ENCODE results near the gene NDUFS6. TPM values are rescaled to one million over a fixed set of nuclear protein-coding genes. Genes with fewer than 3 reads are reported as not detected.

The NDUFS6 gene
- total RNA-seq, 1 experiment from 2014 or later: 59.7 TPM

DNA sequence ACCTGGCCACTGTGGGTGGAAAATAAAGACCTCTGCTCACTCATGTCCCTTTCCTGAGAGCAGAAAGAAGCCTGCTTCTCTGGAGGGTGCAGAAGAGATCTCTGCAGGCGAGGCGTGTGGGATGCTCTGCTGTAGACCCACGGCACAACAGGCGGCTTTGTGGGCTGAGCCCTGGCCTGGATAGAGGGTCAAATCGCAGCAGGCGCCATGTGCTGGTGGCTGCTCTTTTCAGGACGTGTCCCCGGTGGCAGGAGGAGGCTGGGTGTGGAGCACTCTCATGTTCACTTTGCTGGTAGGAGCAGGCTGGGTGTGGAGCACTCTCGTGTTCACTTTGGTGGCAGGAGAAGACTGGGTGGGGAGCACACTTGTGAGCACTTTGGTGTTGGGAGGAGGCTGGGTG lies 46.4 kb downstream of the NDUFS6 start:
- peaks cover 5% of the 10 kb centered on the region; the same call in 1 of the 2 replicates for H3K9me3 ChIP-seq
- no peaks in the 10 kb centered on the region for H3K36me3 Mint-ChIP-seq (ENCODE audit: insufficient read depth, unreplicated experiment)
- peaks cover 4% of the 10 kb centered on the region for H3K27me3 Mint-ChIP-seq (ENCODE audit: insufficient read depth, unreplicated experiment)
- POLR2A ChIA-PET: no interaction called here
- DNase-seq: no peak
- H3K4me1 ChIP-seq: no peaks in the 10 kb centered on the region
- CTCF ChIA-PET: no interaction called here
- BruUV-seq (replicated peaks): no TSS peak
- H3K9me3 Mint-ChIP-seq (ENCODE audit: unreplicated experiment): no peaks in the 10 kb centered on the region
- no peaks in the 10 kb centered on the region for H3K36me3 ChIP-seq (ENCODE audit: control insufficient read depth, insufficient read depth, low read length)
- no peaks in the 10 kb centered on the region; the same call in 1 of the 2 replicates for H3K27me3 ChIP-seq (replicated peaks; ENCODE audit: control insufficient read depth, insufficient read depth, low read length)
- TF ChIP-seq CTCF (IDR thresholded peaks at IDR 0.05; ENCODE audit: insufficient read depth in 1 of 2, low read depth in 1 of 2, low read length in 1 of 2, severe bottlenecking in 1 of 2, unreplicated experiment in 1 of 2): no peak
- no peak overlapping the region for H3K4me3 ChIP-seq (ENCODE audit: low read depth, low read length)
- H3K27ac Mint-ChIP-seq (ENCODE audit: unreplicated experiment): no peak overlapping the region
- H3K4me3 Mint-ChIP-seq (ENCODE audit: unreplicated experiment): no peak overlapping the region
- intact Hi-C loops (cut with micrococcal nuclease; ENCODE audit: unreplicated experiment): no loop called here
- H3K4me1 Mint-ChIP-seq (ENCODE audit: low read depth, unreplicated experiment): no peaks in the 10 kb centered on the region

DNA sequence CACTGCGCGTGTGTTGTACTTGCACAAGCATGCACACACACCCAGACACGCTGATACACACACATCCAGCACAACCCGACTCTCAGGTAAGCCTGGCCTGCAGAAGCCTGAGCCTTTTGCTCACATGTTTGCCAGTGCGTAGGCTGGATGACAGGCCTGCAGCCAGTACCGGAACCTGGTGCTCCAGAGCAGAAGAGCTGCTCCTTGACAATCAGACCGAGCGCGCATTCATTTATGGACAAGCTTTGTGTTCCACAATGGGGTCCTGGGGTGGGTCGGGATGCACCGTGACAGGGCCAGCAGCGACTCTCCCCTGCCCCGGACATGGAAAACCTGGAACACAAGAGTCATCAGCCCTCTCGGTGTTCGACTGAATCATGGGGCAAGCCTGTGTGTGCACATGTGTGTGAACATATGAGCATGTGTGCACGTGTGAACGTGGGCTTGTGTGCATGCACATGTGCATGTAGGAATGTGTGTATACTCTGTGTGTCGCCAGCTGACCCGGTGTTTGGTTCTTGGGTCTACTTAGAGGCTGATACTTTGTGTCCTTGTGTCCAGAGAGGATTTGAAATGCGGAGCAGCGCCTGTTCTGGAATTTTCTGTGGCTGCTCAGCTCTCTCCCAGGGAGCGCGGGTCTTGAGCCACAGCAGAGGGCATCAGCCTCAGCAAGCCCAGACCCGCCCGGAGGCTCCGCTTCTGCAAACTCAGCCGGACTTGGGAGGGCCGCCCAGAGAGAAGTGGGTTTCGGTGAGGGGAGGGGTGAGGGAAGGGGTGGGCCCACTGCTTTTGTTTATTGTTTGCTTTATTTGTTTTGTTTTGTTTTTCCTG lies 49.3 kb downstream of the NDUFS6 start:
- H3K27me3 ChIP-seq (replicated peaks; ENCODE audit: control insufficient read depth, insufficient read depth, low read length): no peaks in the 10 kb centered on the region; the same call in 1 of the 2 replicates
- BruUV-seq (replicated peaks): no TSS peak
- Mint-ChIP-seq H3K4me3 (ENCODE audit: unreplicated experiment) (no peak overlapping the region), H3K9me3 (ENCODE audit: unreplicated experiment) (no peaks in the 10 kb centered on the region), H3K27me3 (ENCODE audit: insufficient read depth, unreplicated experiment) (peaks cover 8% of the 10 kb centered on the region), H3K4me1 (ENCODE audit: low read depth, unreplicated experiment) (no peaks in the 10 kb centered on the region), H3K36me3 (ENCODE audit: insufficient read depth, unreplicated experiment) (no peaks in the 10 kb centered on the region), H3K27ac (ENCODE audit: unreplicated experiment) (no peak overlapping the region)
- no peak for TF ChIP-seq CTCF (IDR thresholded peaks at IDR 0.05; ENCODE audit: insufficient read depth in 1 of 2, low read depth in 1 of 2, low read length in 1 of 2, severe bottlenecking in 1 of 2, unreplicated experiment in 1 of 2)
- DNase-seq: no peak
- ChIA-PET POLR2A (no interaction called here), CTCF (no interaction called here)
- H3K36me3 ChIP-seq (ENCODE audit: control insufficient read depth, insufficient read depth, low read length): no peaks in the 10 kb centered on the region
- no peaks in the 10 kb centered on the region for H3K9me3 ChIP-seq
- H3K4me3 ChIP-seq (ENCODE audit: low read depth, low read length): no peak overlapping the region
- intact Hi-C loops (cut with micrococcal nuclease; ENCODE audit: unreplicated experiment): no loop called here
- no peaks in the 10 kb centered on the region for H3K4me1 ChIP-seq

DNA sequence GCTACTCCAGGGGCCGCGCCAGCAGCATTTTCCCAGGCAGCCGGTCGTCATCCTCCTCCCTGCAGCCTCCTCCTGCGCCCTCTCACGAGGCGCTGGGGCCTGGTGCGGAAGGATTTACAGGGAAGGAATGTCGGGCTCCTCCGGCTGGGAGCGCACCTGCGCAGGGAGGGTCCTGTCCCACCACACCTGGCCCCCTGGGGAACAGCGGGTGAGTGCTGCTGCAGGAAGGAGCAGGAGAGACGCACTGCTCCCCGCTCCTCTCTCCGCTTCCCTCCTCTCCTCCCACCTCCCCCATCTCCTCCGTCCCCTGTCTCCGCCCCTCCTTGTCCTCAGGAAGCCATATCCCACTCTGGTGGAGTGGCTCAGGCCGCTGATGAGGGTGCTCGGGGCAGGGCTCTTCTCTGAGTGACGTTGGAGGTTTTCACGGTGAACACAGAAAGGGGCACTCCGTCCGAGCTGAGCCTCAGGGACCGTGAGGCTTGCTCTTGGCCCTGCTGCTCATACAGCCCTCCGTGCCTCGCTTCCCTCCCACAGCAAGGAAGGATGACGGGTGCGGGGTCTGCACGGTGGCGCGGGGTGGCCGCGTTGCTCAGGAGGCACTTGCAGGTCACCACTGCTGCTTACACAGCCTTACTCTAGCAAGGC lies 50.2 kb downstream of the NDUFS6 start:
- Mint-ChIP-seq H3K9me3 (ENCODE audit: unreplicated experiment) (no peaks in the 10 kb centered on the region), H3K27me3 (ENCODE audit: insufficient read depth, unreplicated experiment) (peaks cover 8% of the 10 kb centered on the region), H3K36me3 (ENCODE audit: insufficient read depth, unreplicated experiment) (no peaks in the 10 kb centered on the region), H3K4me1 (ENCODE audit: low read depth, unreplicated experiment) (no peaks in the 10 kb centered on the region), H3K27ac (ENCODE audit: unreplicated experiment) (no peak overlapping the region), H3K4me3 (ENCODE audit: unreplicated experiment) (no peak overlapping the region)
- Histone ChIP-seq H3K4me1 (no peaks in the 10 kb centered on the region), H3K36me3 (ENCODE audit: control insufficient read depth, insufficient read depth, low read length) (no peaks in the 10 kb centered on the region), H3K27me3 (replicated peaks; ENCODE audit: control insufficient read depth, insufficient read depth, low read length) (no peaks in the 10 kb centered on the region; the same call in 1 of the 2 replicates), H3K4me3 (ENCODE audit: low read depth, low read length) (no peak overlapping the region), H3K9me3 (no peaks in the 10 kb centered on the region)
- no TSS peak for BruUV-seq (replicated peaks)
- no peak for DNase-seq
- ChIA-PET POLR2A (no interaction called here), CTCF (no interaction called here)
- TF ChIP-seq CTCF (IDR thresholded peaks at IDR 0.05; ENCODE audit: insufficient read depth in 1 of 2, low read depth in 1 of 2, low read length in 1 of 2, severe bottlenecking in 1 of 2, unreplicated experiment in 1 of 2): no peak
- intact Hi-C loops (cut with micrococcal nuclease; ENCODE audit: unreplicated experiment): no loop called here

Measured in Caco-2 (cell line).